EL (cell line): ENCODE results near the gene PRKG1.

Experiments used
- DNase-seq: peaks from one replicate; pipeline ENCODE4 v3.0.0-alpha.2; 2016

Gene PRKG1

GRCh38 chr10:51077074-51077473 lies 2.8 kb downstream of the PRKG1 start:
- DNase-seq = no peak

GRCh38 chr10:51077507-51077906 lies 3.2 kb downstream of the PRKG1 start:
- DNase-seq = no peak

GRCh38 chr10:51079331-51079730 lies 5.0 kb downstream of the PRKG1 start:
- DNase-seq = no peak

GRCh38 chr10:51079766-51080165 lies 5.5 kb downstream of the PRKG1 start:
- no peak for DNase-seq

- DNase-seq = no peak
These were observed 6.2 kb downstream of the PRKG1 start for GRCh38 chr10:51080311-51081006.

GRCh38 chr10:51082857-51083256 lies 8.6 kb downstream of the PRKG1 start:
- DNase-seq = no peak

- DNase-seq = no peak
These were observed 9.1 kb downstream of the PRKG1 start for GRCh38 chr10:51083356-51083853.

GRCh38 chr10:51085204-51085603 lies 10.9 kb downstream of the PRKG1 start:
- DNase-seq = no peak

- DNase-seq = no peak
These were observed 12.4 kb downstream of the PRKG1 start for GRCh38 chr10:51086710-51087109.

GRCh38 chr10:51087114-51087513 lies 12.8 kb downstream of the PRKG1 start:
- no peak for DNase-seq

GRCh38 chr10:51090190-51090589 lies 15.9 kb downstream of the PRKG1 start:
- DNase-seq = peak; percentile 18

- peak; percentile 17 for DNase-seq
These were observed 18.1 kb downstream of the PRKG1 start for GRCh38 chr10:51092402-51092801.

- DNase-seq = no peak
These were observed 21.2 kb downstream of the PRKG1 start for GRCh38 chr10:51095444-51095843.

- DNase-seq = peak; percentile 73
These were observed 23.3 kb downstream of the PRKG1 start for GRCh38 chr10:51097546-51097945.

GRCh38 chr10:51100221-51100620 lies 25.9 kb downstream of the PRKG1 start:
- DNase-seq = no peak

- peak; percentile 26 for DNase-seq
These were observed 29.4 kb downstream of the PRKG1 start for GRCh38 chr10:51103554-51104217.

GRCh38 chr10:51106311-51106945 lies 32.1 kb downstream of the PRKG1 start:
- peak; percentile 26 for DNase-seq

GRCh38 chr10:51108406-51108805 lies 34.1 kb downstream of the PRKG1 start:
- peak; percentile 21 for DNase-seq

GRCh38 chr10:51109801-51110533 lies 35.7 kb downstream of the PRKG1 start:
- peak; percentile 75 for DNase-seq

GRCh38 chr10:51112013-51112412 lies 37.7 kb downstream of the PRKG1 start:
- DNase-seq = no peak

GRCh38 chr10:51113007-51113406 lies 38.7 kb downstream of the PRKG1 start:
- no peak for DNase-seq

GRCh38 chr10:51117053-51117660 lies 42.9 kb downstream of the PRKG1 start:
- peak; percentile 46 for DNase-seq

GRCh38 chr10:51117794-51118193 lies 43.5 kb downstream of the PRKG1 start:
- no peak for DNase-seq
